K562 (cell line): ENCODE results near the gene CDKN2B-AS1.

Experiments
- KHSRP ChIP-seq: fragments of 450-650 bp; IDR thresholded peaks from 2 replicates; pipeline ENCODE4 v1.6.1; 2017
- KLF13 ChIP-seq: fragments of 450-650 bp; IDR thresholded peaks from 2 replicates; pipeline ENCODE4 v1.6.1; 2016; ENCODE audit warnings: missing genetic modification characterization, low read depth, mild to moderate bottlenecking, missing compliant biosample characterization, moderate library complexity, borderline replicate concordance
- POLR2AphosphoS5 ChIP-seq: IDR thresholded peaks from 2 replicates; pipeline ENCODE4 v1.6.1; 2011; ENCODE audit warnings: mild to moderate bottlenecking, low read depth, low read length, moderate library complexity; ENCODE audit not compliant: control insufficient read depth, insufficient read depth
- RB1 ChIP-seq: fragments of 450-650 bp; IDR thresholded peaks from 2 replicates; pipeline ENCODE4 v1.6.1; 2017; ENCODE audit warnings: low read depth, mild to moderate bottlenecking
- SMARCC2 ChIP-seq: fragments of 450-650 bp; IDR thresholded peaks from 2 replicates; pipeline ENCODE4 v1.6.1; 2017; ENCODE audit warnings: antibody characterized with exemption, moderate library complexity, mild to moderate bottlenecking, low read depth
- TFAM ChIP-seq: fragments of 250-450 bp; sonication (Bioruptor Pico); conservative IDR thresholded peaks from 2 replicates; pipeline ENCODE4 v1.5.0; 2021; ENCODE audit warnings: mild to moderate bottlenecking, moderate library complexity
- ZNF445 ChIP-seq: fragments of 250-450 bp; sonication (Bioruptor Pico); IDR thresholded peaks from 2 replicates; pipeline ENCODE4 v1.4.0; 2020; ENCODE audit warnings: low read depth, mild to moderate bottlenecking, moderate library complexity
- TF ChIP-seq, protein P1 (sequence below), 3 experiments: IDR thresholded peaks in 2 of 3; conservative IDR thresholded peaks in 1 of 3; 2 replicates each; pipeline ENCODE4 v1.5.1; 2011 to 2012; ENCODE audit warnings: low read length in 3 of 3, mild to moderate bottlenecking in 3 of 3, control low read depth in 2 of 3, improper control_type of control experiment in 1 of 3, inconsistent platforms in 1 of 3, low read depth in 1 of 3, mixed read lengths in 1 of 3, moderate library complexity in 1 of 3; ENCODE audit not compliant: insufficient read depth in 2 of 3
- TF ChIP-seq, protein P2 (sequence below): fragments of 450-650 bp; IDR thresholded peaks from 2 replicates; pipeline ENCODE4 v1.6.1; 2017; ENCODE audit warnings: antibody characterized with exemption

DNA sequence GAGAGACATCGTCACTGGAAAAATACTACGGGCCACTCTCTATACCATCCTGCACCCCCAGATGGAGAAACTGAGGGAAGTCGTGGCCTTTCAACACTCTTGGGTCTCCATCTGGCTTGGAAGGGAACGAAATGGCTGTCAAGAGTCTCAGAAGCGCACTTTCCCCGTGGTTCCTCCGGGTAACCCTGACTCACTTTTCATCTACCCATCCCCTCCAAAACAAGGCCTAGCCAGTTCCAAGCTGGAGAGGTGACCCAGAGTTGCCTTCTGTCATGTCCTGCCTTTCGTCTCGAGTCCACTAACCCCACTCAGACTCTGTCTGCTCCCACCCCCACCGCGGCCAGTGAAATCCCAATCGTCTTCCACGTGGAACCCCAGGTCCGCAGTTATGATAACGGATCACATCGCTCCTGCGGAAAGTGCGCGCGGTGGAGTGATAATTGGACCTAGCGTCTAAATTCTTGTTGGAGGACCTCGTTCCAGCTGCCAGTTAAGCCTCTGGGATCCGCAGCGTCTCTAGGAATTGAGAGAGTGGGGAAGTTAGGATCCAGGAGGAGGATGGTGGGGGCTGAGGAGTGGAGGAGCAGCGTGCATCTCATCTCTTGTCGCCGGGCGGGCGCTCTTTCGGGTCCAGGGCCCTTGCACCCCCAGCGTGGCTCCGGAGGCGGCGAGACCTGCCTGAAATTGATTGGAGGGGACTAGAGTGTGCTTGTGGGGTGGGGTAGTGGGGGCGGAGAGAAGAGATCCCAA is 5.0 kb upstream of the CDKN2B-AS1 start:
- TF ChIP-seq TFAM (CRISPR knock-in tag) (no peak), KHSRP (no peak), ZNF445 (no peak), RB1 (no peak), SMARCC2 (no peak), POLR2AphosphoS5 (no peak), KLF13 (tag) (no peak)
- TF ChIP-seq, protein P1, sequence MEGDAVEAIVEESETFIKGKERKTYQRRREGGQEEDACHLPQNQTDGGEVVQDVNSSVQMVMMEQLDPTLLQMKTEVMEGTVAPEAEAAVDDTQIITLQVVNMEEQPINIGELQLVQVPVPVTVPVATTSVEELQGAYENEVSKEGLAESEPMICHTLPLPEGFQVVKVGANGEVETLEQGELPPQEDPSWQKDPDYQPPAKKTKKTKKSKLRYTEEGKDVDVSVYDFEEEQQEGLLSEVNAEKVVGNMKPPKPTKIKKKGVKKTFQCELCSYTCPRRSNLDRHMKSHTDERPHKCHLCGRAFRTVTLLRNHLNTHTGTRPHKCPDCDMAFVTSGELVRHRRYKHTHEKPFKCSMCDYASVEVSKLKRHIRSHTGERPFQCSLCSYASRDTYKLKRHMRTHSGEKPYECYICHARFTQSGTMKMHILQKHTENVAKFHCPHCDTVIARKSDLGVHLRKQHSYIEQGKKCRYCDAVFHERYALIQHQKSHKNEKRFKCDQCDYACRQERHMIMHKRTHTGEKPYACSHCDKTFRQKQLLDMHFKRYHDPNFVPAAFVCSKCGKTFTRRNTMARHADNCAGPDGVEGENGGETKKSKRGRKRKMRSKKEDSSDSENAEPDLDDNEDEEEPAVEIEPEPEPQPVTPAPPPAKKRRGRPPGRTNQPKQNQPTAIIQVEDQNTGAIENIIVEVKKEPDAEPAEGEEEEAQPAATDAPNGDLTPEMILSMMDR (IDR thresholded peaks at IDR 0.05 in 2 of 3, conservative IDR thresholded peaks at IDR 0.05 in 1 of 3; ENCODE audit: insufficient read depth in 2 of 3, low read depth in 1 of 3, low read length in 3 of 3) = no peak
- TF ChIP-seq, protein P2, sequence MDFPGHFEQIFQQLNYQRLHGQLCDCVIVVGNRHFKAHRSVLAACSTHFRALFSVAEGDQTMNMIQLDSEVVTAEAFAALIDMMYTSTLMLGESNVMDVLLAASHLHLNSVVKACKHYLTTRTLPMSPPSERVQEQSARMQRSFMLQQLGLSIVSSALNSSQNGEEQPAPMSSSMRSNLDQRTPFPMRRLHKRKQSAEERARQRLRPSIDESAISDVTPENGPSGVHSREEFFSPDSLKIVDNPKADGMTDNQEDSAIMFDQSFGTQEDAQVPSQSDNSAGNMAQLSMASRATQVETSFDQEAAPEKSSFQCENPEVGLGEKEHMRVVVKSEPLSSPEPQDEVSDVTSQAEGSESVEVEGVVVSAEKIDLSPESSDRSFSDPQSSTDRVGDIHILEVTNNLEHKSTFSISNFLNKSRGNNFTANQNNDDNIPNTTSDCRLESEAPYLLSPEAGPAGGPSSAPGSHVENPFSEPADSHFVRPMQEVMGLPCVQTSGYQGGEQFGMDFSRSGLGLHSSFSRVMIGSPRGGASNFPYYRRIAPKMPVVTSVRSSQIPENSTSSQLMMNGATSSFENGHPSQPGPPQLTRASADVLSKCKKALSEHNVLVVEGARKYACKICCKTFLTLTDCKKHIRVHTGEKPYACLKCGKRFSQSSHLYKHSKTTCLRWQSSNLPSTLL = no peak
